GM12891 (cell line): Measurements from ENCODE around the gene PDE4A.

Experiments
- POLR2A ChIP-seq: IDR thresholded peaks from 2 replicates; pipeline ENCODE4 v1.6.1; 2011; ENCODE audit warnings: low read depth, low read length, control low read depth
- POLR2AphosphoS5 ChIP-seq: IDR thresholded peaks from 2 replicates; pipeline ENCODE4 v1.6.1; 2011; ENCODE audit warnings: low read depth, low read length, control low read depth
- POU2F2 ChIP-seq: IDR thresholded peaks from 2 replicates; pipeline ENCODE4 v1.6.1; 2011; ENCODE audit warnings: low read depth, mild to moderate bottlenecking, control low read depth, low read length, moderate library complexity
- SPI1 ChIP-seq: IDR thresholded peaks from 2 replicates; pipeline ENCODE4 v1.6.1; 2011; ENCODE audit warnings: low read depth, low read length, control low read depth
- TAF1 ChIP-seq: IDR thresholded peaks from 2 replicates; pipeline ENCODE4 v1.6.1; 2011; ENCODE audit warnings: low read depth, low read length, control low read depth

GRCh38 chr19:10516671-10517286 lies 96.4 kb downstream of the PDE4A start:
- no peak for TF ChIP-seq POLR2A
- no peak for TF ChIP-seq POLR2AphosphoS5
- no peak for TF ChIP-seq SPI1
- TF ChIP-seq TAF1: no peak
- TF ChIP-seq POU2F2: no peak
